GM04504 (cell line): ENCODE results near the gene SPG7.

Experiments
- DNase-seq: peaks from one replicate; pipeline ENCODE4 v3.0.0-alpha.2; 2012; ENCODE audit warnings: low read depth

Gene SPG7

DNA sequence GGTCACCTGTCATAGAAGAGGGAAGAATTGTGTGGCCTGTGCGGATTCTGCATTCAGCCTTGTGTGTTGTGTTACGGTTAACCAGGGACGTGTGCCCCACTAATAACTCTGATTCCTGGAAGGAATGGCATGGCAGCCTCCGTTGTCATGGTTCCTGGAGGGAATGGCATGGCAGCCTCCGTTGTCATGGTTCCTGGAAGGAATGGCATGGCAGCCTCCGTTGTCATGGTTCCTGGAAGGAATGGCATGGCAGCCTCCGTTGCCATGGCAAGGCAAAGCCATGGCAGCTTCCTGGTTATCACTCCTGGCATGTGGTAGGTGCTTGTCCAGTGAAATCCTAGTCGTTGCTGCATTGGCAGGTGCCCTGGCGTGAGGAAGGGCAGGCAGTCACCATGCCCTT, 8.9 kb downstream of the SPG7 start:
- DNase-seq: no peak

DNA sequence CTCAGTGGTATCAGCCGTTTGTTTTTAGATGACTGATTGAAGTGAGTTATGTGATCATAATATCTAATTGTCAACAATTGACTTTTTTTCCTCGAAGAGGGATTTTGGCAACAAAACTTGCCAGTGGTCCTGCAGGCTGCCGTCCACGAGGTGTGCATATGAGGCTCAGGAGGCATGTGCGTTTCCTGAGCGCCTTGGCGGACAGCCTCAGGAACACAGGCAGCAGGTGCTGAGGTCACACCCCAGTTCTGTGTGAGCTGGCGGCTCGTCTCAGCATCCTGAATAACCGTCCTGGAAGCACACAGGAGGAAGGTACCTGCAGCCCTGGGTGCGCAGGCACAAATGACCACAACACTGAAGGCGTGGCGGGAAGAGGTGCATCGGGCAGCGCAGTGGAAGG, 11.7 kb downstream of the SPG7 start:
- DNase-seq: no peak

DNA sequence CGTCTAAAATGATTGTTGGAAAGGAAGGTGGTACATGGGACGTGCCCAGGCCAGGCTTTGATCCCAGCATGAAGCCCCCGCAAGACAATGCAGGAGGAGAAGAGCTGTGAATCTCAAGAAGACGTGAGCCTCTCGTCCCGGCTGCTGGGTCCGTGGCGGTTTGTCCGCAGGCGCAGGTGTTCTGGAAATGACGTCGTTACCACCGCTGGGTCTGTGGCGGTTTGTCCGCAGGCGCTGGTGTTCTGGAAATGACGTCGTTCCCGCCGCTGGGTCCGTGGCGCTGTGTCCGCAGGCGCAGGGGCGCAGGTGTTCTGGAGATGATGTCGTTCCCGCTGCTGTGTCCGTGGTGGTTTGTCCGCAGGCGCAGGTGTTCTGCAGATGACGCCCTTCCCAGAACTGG, 14.1 kb downstream of the SPG7 start:
- no peak for DNase-seq

DNA sequence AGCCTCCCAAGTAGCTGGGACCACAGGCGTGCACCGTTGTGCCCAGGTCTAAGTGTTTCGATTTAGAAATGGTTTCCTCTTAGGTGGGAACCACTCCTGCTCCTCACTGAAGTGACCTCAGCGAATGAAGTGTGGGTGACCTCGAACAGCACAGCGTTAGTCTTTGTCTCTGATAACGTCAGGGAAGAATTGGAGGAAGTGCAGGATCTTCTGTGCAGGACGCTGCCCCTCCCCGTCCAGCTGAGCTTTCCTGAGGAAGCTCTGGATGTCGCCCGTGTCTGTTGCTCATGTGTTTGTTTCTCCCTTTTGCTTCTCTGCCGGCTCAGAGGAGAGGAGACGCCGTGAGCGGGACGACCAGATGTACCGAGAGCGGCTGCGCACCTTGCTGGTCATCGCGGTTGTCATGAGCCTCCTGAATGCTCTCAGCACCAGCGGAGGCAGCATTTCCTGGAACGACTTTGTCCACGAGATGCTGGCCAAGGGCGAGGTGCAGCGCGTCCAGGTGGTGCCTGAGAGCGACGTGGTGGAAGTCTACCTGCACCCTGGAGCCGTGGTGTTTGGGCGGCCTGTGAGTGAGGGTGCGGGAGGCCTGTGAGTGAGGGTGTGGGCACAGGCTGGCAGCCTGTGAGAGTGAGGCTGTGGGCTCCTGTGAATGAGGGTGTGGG, 15.6 kb downstream of the SPG7 start:
- no peak for DNase-seq

DNA sequence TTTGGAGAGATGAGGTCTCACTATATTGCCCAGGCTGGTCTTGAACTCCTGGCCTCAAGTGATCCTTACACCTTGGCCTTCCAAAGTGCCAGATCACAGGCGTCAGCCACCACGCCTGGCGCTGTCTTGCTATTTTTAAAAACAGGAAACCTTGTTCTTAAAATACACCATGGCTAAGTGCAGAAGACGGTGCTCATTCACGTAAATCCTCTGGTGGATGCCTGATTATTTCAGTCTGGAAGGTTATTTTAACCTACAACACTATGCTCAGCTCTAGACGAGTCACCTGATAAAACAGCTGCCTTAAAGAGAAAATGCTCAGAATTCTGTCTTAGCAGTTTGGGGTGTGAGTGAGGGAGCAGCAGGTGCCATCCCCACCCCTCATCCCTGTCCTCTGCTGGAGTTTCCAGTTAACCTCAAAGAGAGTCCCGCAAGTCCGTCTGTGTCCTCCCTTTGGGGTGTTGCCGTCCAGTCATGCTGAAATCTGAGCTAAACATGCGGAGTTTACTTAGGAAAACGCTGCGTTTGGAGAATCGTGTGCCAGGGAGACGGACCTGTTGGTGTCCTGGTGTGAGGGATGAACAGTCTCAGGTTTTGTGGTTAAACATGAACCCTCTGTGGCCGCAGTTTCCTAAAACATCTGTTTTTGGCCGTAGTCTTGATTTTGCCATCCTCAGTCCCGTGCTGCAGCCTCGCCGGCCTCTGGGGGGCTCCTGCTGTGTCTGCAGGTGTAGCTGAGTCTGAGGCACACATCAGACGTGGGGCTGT, 17.1 kb downstream of the SPG7 start:
- no peak for DNase-seq

DNA sequence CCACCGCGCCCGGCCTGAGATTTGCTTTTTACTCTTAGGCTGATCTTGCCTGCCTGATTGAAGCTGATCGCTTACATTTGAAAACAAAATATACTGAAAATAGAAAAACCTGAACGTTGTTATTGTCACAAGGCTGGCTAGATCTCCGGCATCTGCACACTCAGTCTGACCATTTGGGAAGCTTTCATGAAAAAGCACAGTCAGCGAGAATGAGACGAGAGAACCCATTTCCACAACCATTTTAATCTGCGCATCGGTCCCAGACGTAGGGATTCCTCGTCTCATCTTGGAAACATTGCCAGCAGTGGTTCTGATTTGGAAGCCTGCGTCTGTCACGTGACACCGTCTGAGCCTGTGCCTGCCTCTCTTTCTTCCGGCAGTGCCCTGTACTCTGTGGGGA, 20.9 kb downstream of the SPG7 start:
- no peak for DNase-seq

DNA sequence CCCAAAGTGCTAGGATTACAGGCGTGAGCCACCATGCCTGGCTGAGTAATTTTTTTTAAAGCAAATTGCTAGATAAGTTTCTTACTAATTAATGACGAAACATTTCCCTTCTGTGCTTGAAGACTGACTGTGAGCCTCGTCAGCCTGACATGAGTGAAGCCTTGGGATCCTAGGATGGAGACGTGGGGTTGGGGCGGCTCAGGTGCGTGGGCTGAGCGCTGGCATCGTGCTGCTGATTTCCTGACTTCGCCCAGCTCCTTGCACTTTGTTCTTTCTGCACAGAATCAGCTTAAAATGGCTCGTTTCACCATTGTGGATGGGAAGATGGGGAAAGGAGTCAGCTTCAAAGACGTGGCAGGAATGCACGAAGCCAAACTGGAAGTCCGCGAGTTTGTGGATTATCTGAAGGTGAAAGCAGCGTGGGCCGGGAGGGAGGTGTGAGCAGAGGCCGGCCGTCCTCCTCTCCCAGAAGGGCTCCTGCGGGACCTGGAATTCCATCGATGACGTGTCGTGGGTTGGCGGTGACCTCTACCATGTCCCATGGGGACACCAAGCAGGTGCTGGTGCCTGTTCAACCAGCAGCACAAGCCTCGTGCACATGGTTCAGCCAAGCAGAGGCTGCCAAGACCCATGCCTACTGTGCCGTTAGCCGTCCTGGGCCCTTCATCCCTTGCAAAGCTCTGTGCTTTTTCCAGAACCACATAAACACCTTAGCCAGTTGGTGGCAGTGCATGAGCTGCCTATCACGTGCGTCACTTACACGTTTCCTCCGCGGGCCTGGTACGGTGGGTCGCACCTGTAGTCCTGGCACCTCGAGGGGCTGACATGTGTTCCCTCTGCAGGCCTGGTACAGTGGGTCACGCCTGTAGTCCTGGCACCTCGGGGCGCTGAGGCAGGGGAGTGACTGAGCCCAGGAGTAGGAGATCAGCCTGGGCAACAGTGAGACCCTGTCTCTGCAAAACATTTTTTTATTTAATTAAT, 22.5 kb downstream of the SPG7 start:
- no peak for DNase-seq

DNA sequence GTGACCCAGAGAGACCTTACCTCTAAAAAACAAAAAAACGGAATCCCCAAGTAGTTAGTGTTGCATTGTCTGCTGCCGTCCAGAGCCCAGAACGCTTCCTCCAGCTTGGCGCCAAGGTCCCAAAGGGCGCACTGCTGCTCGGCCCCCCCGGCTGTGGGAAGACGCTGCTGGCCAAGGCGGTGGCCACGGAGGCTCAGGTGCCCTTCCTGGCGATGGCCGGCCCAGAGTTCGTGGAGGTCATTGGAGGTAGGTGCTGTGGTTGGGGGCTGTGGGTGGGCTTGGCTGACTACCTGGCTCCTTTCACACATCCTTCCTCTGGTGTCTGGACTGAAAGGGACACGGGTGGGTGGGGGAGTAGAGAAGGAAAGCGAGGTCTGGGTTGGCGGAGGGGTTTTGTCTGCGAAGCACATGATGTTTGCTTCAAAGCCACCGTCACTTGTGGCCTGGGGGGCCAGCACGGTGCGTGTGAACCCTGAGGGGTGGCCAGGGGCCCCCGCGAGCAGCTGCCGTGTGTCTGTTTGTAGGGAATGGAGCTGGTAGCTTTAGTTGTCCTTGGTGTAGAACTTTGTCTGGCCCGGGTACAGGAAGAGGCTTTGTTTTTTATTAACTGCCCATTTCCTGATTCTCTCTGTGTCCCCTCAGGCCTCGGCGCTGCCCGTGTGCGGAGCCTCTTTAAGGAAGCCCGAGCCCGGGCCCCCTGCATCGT, 23.8 kb downstream of the SPG7 start:
- DNase-seq: no peak

DNA sequence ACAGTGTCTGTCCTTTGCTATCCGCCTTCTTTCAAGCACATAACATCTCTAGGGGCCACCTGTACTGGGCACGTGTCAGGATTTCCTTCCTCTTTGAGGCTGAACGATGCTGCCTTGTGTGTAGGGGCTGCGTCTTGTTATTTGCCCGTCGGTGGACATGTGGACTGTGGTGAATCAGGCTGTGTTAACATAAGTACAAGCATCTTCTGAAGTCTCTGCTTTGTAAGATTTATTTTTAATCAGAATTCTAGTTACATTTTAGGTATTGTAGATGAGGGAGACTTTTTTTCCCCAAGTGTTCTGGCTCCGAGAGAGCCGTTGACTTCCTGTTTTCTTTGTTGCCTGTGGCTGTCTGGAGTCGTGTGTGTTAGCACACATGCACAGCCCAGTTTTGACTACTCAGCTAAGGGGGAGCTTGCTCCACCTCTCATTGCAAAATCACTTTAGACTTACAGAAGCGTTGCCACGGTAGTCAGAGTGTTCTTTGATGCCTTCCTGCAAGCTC, 26.1 kb downstream of the SPG7 start:
- no peak for DNase-seq

DNA sequence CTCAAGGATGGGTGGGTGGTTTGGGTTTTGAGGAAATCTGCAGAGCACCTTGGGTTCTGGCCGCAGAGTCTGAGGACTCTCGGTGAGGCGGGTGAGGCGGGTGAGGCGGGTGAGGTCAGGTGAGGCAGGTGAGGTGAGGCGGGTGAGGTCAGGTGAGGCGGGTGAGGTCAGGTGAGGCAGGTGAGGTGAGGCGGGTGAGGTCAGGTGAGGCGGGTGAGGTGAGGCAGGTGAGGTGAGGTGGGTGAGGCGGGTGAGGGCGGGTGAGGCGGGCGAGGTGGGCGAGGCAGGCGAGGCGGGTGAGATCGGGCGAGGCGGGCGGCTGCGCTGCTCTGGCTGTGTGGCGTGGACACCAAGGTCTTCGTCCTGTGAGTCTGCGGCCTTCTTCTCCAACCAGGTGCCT, 28.2 kb downstream of the SPG7 start:
- DNase-seq: no peak

DNA sequence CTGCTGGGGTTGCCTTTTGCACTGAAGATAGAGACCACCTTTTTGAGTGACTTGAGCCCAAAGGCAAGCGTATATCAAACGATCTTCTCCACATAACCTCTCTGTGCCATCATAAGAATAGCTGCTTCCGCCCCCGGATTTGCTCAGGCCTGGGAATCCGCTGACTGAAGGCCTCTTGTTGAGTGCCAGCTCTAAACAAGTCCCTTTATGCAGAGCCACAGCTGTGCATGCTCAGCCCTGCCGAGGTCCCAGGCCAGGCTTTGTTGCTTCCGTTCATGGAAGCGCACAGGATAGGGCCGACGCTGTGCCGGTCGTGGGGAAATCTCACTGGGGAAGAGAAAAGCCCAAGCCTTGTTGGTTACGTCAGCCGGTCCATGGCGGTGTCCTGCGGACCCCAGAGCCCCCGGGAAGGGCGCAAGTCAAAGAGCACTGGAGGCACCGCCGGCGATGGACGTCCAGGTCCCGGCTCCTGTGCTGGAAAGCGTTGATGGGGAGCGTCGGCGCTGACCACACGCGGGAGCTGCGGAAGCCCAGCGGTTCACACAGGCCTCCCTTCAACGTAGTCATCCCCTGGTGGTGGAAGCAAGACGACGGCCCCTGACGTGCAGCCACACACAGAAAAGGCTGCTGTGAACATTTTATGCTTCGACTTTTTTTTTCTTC, 28.8 kb downstream of the SPG7 start:
- no peak for DNase-seq

DNA sequence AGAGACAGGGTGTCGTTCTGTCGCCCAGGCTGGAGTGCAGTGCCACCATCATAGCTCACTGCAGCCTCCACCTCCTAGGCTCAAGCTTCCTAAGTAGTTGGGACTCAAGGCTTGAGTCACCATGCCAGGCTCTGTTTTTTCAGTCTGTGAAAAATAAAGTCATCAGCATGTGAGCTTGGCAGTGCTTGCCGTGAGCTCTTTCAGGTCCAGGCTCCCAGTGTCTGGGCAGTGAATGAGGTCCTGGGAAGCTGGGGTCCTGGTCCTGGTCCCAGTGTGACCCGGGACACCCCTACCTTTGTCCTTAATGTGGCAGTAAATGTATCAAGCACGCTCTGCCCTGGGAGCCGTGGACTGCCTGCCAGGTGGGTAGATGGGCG, 29.3 kb downstream of the SPG7 start:
- no peak for DNase-seq

DNA sequence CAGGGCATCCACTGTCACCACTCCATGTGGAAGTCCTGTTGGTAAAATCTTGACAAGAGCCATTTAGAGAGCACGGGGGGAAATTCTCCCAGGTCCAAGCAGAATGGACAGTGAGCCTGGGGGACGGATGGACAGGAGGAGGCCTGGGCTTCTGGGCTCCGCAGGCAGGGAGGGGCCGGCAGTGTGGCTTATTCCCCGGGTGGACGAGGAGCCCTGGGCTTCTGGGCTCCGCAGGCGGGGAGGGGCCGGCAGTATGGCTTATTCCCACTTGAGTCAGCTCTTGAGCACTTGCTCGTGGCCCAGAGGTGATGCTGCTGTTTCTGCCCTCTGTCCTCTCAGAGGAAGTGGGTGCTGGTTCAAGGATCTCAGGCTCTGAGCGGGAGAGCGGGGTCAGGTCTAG, 30.1 kb downstream of the SPG7 start:
- DNase-seq: no peak

DNA sequence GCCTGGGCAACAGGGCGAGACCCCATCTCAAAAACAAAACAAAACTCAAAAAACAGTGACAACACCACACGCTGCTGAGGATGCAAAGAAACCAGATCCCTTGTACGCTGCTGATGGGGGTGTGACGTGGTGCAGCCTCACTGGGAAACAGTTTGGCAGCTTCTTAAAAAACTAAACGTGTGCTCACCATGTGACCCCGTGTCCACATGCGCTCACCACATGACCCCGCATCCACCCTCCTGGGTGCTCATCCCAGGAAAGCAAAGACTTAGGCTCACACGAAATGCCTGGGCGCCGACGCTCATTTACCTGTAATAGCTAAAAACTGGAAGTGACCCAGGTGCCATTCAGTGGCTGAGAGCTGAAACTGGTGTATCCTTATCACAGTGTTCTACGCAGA, 32.4 kb downstream of the SPG7 start:
- DNase-seq: no peak

DNA sequence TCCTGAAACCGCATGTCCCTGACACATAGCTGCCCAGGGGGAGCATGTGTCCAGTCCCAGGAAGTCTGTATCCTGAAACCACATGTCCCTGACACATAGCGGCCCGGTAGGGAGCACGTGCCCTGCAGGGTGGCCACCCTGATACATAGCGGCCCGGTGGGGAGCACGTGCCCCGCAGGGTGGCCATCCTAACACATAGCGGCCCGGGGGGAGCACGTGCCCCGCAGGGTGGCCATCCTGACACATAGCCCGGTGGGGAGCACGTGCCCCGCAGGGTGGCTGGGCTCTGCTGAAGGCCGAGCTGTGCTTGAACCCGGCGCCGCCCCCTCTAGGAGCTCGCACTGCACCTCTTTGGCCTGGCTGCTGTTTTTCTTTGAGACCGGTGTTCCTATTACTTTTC, 33.6 kb downstream of the SPG7 start:
- DNase-seq: no peak

DNA sequence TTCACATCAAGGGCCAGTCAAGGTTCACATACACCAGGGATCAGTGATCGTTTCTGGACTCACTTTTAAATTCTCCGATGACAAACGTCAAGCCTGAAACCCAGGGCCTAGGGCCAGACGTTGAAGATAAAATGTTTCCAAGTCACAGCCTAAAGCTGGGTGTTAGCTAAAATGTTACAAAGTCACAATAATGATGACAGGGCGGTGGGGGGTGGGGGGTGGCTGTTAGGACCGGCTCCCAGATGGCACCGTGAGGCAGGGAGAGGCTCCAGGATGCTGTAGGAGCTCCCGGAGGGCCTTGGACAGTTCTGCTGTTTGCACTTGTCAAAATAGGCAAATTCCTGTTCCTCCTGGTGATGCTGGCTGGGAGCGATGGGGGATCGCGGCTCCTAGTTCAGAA, 35.9 kb downstream of the SPG7 start:
- DNase-seq: no peak

DNA sequence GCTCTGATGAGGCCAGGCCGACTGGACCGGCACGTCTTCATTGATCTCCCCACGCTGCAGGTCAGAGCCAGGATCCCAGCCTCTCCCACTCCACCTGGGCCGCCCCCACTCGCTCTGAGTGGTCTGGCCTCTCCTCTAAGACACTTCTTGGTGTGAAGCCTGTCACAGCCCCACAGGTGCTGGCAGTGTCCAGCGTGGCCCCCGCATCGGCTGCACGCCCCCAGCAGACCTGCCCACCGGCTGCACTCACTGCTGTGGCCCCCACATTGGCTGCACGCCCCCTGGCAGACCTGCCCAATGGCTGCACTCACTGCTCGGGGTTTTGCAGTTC, 36.5 kb downstream of the SPG7 start:
- no peak for DNase-seq

DNA sequence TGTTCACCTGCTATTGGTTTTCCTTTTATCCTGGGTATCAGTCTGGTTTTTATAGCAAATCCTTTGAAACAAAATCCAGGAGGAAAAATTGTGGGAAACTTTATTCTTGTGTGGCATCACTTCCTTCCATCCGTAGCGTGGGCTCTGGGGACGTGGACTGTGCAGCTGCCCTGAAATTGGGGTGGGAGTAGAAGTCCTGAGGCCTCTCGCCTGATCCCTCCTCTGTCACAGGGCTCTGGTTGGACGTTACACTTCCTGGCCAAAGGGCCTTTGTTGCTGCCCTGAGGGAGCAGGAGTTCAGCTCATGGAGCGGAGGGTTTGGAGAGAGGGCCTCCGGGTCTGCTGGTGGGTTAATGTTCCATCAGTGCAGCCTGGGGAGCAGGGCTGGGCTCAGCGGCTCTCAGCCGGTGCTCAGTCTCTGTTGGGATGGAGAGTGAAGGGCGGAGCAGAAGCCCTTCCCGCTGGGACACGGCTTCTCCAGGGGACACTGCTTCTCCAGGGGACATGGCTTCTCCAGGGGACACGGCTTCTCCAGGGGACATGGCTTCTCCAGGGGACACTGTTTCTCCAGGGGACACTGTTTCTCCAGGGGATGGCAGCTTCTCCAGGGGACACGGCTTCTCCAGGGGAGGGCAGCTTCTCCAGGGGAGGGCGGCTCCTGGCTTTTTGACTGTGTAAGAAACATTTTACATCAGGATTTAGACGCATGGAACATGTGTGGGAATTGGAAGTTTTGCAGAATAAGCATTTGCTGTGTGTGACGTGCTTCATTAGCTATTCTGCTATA, 37.0 kb downstream of the SPG7 start:
- DNase-seq: no peak

DNA sequence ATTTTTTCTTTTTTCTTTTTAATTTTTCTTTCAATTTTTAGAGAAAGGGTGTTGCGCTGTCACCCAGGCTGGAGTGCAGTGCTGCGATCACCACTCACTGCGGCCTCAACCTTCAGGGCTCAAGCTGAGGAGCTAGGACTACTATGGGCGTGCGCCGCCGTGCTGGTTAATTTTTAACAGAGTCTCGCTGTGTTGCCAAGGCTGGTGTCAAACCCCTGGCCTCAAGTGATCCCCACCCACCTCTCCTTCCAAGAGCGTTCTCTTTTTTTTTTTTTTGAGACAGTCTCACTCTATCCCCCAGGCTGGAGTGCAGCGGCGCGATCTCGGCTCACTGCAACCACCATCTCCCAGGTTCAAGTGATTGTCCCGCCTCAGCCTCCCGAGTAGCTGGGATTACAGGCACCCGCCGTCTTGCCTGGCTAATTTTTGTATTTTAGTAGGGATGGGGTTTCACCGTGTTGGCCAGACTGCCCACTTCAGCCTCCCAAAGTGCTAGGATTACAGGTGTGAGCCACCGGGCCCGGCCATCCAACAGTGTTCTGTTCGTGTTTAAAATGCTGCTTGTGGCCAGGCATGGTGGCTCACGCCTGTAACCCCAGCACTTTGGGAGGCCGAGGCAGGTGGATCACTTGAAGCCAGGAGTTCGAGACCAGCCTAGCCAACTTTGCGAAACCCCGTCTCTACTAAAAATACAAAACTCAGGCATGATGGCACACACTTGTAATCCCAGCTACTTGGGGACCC, 37.8 kb downstream of the SPG7 start:
- no peak for DNase-seq

DNA sequence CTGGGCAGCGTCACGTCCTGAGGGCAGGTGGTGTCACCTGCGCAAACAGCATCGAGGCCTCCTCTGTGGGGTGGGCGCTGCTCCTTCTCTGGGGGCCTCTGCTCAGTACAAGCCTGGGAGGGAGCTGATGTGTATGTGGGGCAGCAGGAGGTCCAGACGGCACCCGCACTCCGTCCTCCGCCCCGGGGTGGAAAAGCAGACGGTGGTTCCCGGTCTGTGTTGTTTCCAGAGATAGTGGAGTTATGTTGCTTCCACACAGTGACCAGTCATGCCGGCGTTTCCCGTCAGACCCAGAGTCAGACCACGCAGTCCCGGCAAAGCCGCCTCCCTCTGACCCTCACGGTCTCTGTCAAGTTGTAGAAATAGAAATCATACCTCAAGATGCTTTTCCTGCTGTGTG, 38.6 kb downstream of the SPG7 start:
- DNase-seq: no peak
